GM23338 (cell line): ENCODE data around the gene WDR37. TPM values are rescaled to one million over a fixed set of nuclear protein-coding genes. Genes with fewer than 3 reads are reported as not detected.

Source experiments
- ATAC-seq: fragments of 200-7000 bp; cut with Tn5 transposase; 3 replicates; pipeline ENCODE4 v1.9.1; 2020
- DNase-seq: peaks from one replicate; pipeline ENCODE4 v3.0.0-alpha.2; 2015; ENCODE audit warnings: low spot score
- H2AFZ ChIP-seq: fragments of 200-600 bp; sonication (generic); 2 replicates; pipeline ENCODE4 v1.8.0; 2016; ENCODE audit warnings: antibody characterized with exemption, mild to moderate bottlenecking, moderate library complexity
- H3F3A ChIP-seq: fragments of 200-600 bp; sonication (generic); replicated peaks from 2 replicates; pipeline ENCODE4 v1.8.0; 2017; ENCODE audit warnings: antibody characterized with exemption, mixed run types, low read depth
- H3K27ac ChIP-seq: fragments of 200-600 bp; sonication (generic); 2 replicates; pipeline ENCODE4 v1.6.1; 2016; ENCODE audit warnings: low read depth
- H3K27me3 ChIP-seq: fragments of 200-600 bp; sonication (generic); 2 replicates; pipeline ENCODE4 v1.8.0; 2016; ENCODE audit warnings: mild to moderate bottlenecking, mixed run types, moderate library complexity; ENCODE audit not compliant: insufficient read depth
- H3K36me3 ChIP-seq: fragments of 200-600 bp; sonication (generic); 2 replicates; pipeline ENCODE4 v1.8.0; 2016; ENCODE audit warnings: mild to moderate bottlenecking; ENCODE audit not compliant: insufficient read depth
- H3K4me1 ChIP-seq: fragments of 200-600 bp; sonication (generic); 2 replicates; pipeline ENCODE4 v1.8.0; 2016; ENCODE audit warnings: mild to moderate bottlenecking, moderate library complexity; ENCODE audit not compliant: insufficient read depth
- H3K4me2 ChIP-seq: fragments of 200-600 bp; sonication (generic); 2 replicates; pipeline ENCODE4 v1.7.1; 2017; ENCODE audit warnings: mixed run types
- H3K4me3 ChIP-seq: fragments of 200-600 bp; sonication (generic); 2 replicates; pipeline ENCODE4 v1.6.1; 2016; ENCODE audit warnings: mixed run types
- H3K79me2 ChIP-seq: fragments of 200-600 bp; sonication (generic); replicated peaks from 2 replicates; pipeline ENCODE4 v1.8.0; 2017; ENCODE audit warnings: mild to moderate bottlenecking; ENCODE audit not compliant: insufficient read depth
- H3K9me2 ChIP-seq: fragments of 200-600 bp; sonication (generic); 2 replicates; pipeline ENCODE4 v1.8.0; 2017; ENCODE audit not compliant: insufficient read depth
- H4K20me1 ChIP-seq: fragments of 200-600 bp; sonication (generic); replicated peaks from 2 replicates; pipeline ENCODE4 v1.8.0; 2017; ENCODE audit warnings: mild to moderate bottlenecking; ENCODE audit not compliant: insufficient read depth
- H3K27ac Mint-ChIP-seq: 2 replicates; pipeline ENCODE4 v1.8.0; 2020; ENCODE audit warnings: inconsistent platforms, mild to moderate bottlenecking, moderate library complexity, mixed read lengths
- H3K27me3 Mint-ChIP-seq: 3 replicates; pipeline ENCODE4 v1.8.0; 2022; ENCODE audit warnings: low read depth, mild to moderate bottlenecking, moderate library complexity, mixed read lengths, inconsistent platforms; ENCODE audit not compliant: insufficient read depth, poor library complexity
- H3K36me3 Mint-ChIP-seq: 3 replicates; pipeline ENCODE4 v1.8.0; 2021; ENCODE audit warnings: low read depth, mild to moderate bottlenecking, inconsistent platforms, moderate library complexity, mixed read lengths
- H3K4me1 Mint-ChIP-seq: 3 replicates; pipeline ENCODE4 v1.8.0; 2020; ENCODE audit warnings: mild to moderate bottlenecking, inconsistent platforms, mixed read lengths
- H3K4me3 Mint-ChIP-seq: 3 replicates; pipeline ENCODE4 v1.8.0; 2021; ENCODE audit warnings: moderate library complexity, mild to moderate bottlenecking, inconsistent platforms, mixed read lengths
- H3K9me3 Mint-ChIP-seq: 3 replicates; pipeline ENCODE4 v1.8.0; 2020; ENCODE audit warnings: moderate library complexity, mild to moderate bottlenecking, inconsistent platforms, mixed read lengths
- CREB1 ChIP-seq: fragments of 250-450 bp; sonication (Bioruptor Pico); IDR thresholded peaks from 2 replicates; pipeline ENCODE4 v1.5.0; 2020; ENCODE audit warnings: low read depth, mild to moderate bottlenecking, moderate library complexity
- ETS1 ChIP-seq: IDR thresholded peaks from 2 replicates; pipeline ENCODE4 v1.6.1; 2016; ENCODE audit warnings: antibody characterized with exemption
- EZH2 ChIP-seq: fragments of 200-600 bp; sonication (generic); IDR thresholded peaks from one replicate; pipeline ENCODE4 v1.8.0; 2017; ENCODE audit warnings: antibody characterized with exemption, mild to moderate bottlenecking, low read depth; ENCODE audit not compliant: unreplicated experiment
- EZH2phosphoT487 ChIP-seq: fragments of 200-600 bp; sonication (generic); IDR thresholded peaks from one replicate; pipeline ENCODE4 v1.8.1; 2018; ENCODE audit warnings: antibody characterized with exemption; ENCODE audit not compliant: unreplicated experiment
- JUNB ChIP-seq: IDR thresholded peaks from one replicate; pipeline ENCODE4 v1.6.1; 2016; ENCODE audit warnings: antibody characterized with exemption; ENCODE audit not compliant: unreplicated experiment
- NANOG ChIP-seq: IDR thresholded peaks from 2 replicates; pipeline ENCODE4 v1.6.1; 2016; ENCODE audit warnings: antibody characterized with exemption, borderline replicate concordance
- POLR2AphosphoS5 ChIP-seq: IDR thresholded peaks from 2 replicates; pipeline ENCODE4 v1.6.1; 2016; ENCODE audit warnings: antibody characterized with exemption, low read depth
- STAT1 ChIP-seq: IDR thresholded peaks from one replicate; pipeline ENCODE4 v1.6.1; 2016; ENCODE audit warnings: antibody characterized with exemption; ENCODE audit not compliant: unreplicated experiment
- ZNF114 ChIP-seq: fragments of 250-450 bp; sonication (Bioruptor Pico); IDR thresholded peaks from 2 replicates; pipeline ENCODE4 v1.5.0; 2020; ENCODE audit warnings: mild to moderate bottlenecking, moderate library complexity
- ZNF331 ChIP-seq: fragments of 250-450 bp; sonication (Bioruptor Pico); IDR thresholded peaks from 2 replicates; pipeline ENCODE4 v1.5.0; 2020; ENCODE audit warnings: low read depth, mild to moderate bottlenecking, moderate library complexity
- polyA plus RNA-seq: library from polyadenylated mRNA; unstranded; fragments of >200 nt; fragmentation: Nextera tagmentation; extraction: Ambion mirVana; gene quantifications from 2 replicates; pipeline ENCODE4 v1.2.1, GENCODE V29; 2016
- total RNA-seq: library from RNA; depleted of rRNA; stranded (reverse); fragments of >200 nt; shearing (Covaris generic); gene quantifications from 2 replicates; pipeline ENCODE4 v1.2.3, GENCODE V29; 2014
- TF ChIP-seq, protein P1 (sequence below): fragments of 250-450 bp; sonication (Bioruptor Pico); IDR thresholded peaks from 2 replicates; pipeline ENCODE4 v1.5.0; 2020; ENCODE audit warnings: mild to moderate bottlenecking, moderate library complexity
- TF ChIP-seq, protein P2 (sequence below), 2 experiments: fragments of 200-600 bp in 1 of 2; sonication (generic) in 1 of 2; conservative IDR thresholded peaks; 2 replicates each; pipeline versions ENCODE4 v1.5.1 to v1.6.1; 2016 to 2017; ENCODE audit warnings: antibody characterized with exemption in 2 of 2, low read depth in 2 of 2, mild to moderate bottlenecking in 2 of 2, moderate library complexity in 1 of 2
- TF ChIP-seq, protein P3 (sequence below): IDR thresholded peaks from one replicate; pipeline ENCODE4 v1.6.1; 2018; ENCODE audit warnings: antibody characterized with exemption; ENCODE audit not compliant: unreplicated experiment

WDR37 gene
- total and polyA plus RNA-seq, 2 experiments from 2014 or later: 6.0 to 10.2 TPM

GRCh38 chr10:1025683-1026082, 30.5 kb upstream of the WDR37 start, which contains the start of gene IDI2:
Gene IDI2, minus strand, starts transcription at chr10:1025859. Its CDS starts 1,136 bp downstream, at chr10:1024723.
- Histone ChIP-seq H3K4me2 (no peak within 1 kb of the TSS), H2AFZ (no peak within 1 kb of the TSS), H3K4me3 (no peak within 1 kb of the TSS), H3K27me3 (no peaks in the 10 kb centered on the region), H3K36me3 (no peaks in the 10 kb centered on the region), H3K4me1 (peaks cover 11% of the 10 kb centered on the region; the same call in 1 of the 2 replicates), H4K20me1 (no peaks in the 10 kb centered on the region), H3F3A (0 out of 2 replicates have a peak, but pooled peaks cover 4% of the 10 kb centered on the region), H3K9me2 (no peaks in the 10 kb centered on the region), H3K27ac (no peak within 1 kb of the TSS), H3K79me2 (no peaks in the 10 kb centered on the region)
- Mint-ChIP-seq H3K27ac (no peak within 1 kb of the TSS), H3K36me3 (peaks cover 6% of the 10 kb centered on the region), H3K4me1 (peaks cover 5% of the 10 kb centered on the region; the same call in 1 of the 3 replicates), H3K4me3 (no peak within 1 kb of the TSS), H3K9me3 (no peaks in the 10 kb centered on the region), H3K27me3 (peaks cover 5% of the 10 kb centered on the region)
- ATAC-seq: no peak
- TF ChIP-seq ZNF114 (CRISPR knock-in tag) (no peak), CREB1 (no peak), EZH2 (no peak), JUNB (no peak), EZH2phosphoT487 (no peak), ZNF331 (CRISPR knock-in tag) (no peak), NANOG (no peak), ETS1 (no peak), STAT1 (no peak), POLR2AphosphoS5 (no peak)
- TF ChIP-seq, protein P1, sequence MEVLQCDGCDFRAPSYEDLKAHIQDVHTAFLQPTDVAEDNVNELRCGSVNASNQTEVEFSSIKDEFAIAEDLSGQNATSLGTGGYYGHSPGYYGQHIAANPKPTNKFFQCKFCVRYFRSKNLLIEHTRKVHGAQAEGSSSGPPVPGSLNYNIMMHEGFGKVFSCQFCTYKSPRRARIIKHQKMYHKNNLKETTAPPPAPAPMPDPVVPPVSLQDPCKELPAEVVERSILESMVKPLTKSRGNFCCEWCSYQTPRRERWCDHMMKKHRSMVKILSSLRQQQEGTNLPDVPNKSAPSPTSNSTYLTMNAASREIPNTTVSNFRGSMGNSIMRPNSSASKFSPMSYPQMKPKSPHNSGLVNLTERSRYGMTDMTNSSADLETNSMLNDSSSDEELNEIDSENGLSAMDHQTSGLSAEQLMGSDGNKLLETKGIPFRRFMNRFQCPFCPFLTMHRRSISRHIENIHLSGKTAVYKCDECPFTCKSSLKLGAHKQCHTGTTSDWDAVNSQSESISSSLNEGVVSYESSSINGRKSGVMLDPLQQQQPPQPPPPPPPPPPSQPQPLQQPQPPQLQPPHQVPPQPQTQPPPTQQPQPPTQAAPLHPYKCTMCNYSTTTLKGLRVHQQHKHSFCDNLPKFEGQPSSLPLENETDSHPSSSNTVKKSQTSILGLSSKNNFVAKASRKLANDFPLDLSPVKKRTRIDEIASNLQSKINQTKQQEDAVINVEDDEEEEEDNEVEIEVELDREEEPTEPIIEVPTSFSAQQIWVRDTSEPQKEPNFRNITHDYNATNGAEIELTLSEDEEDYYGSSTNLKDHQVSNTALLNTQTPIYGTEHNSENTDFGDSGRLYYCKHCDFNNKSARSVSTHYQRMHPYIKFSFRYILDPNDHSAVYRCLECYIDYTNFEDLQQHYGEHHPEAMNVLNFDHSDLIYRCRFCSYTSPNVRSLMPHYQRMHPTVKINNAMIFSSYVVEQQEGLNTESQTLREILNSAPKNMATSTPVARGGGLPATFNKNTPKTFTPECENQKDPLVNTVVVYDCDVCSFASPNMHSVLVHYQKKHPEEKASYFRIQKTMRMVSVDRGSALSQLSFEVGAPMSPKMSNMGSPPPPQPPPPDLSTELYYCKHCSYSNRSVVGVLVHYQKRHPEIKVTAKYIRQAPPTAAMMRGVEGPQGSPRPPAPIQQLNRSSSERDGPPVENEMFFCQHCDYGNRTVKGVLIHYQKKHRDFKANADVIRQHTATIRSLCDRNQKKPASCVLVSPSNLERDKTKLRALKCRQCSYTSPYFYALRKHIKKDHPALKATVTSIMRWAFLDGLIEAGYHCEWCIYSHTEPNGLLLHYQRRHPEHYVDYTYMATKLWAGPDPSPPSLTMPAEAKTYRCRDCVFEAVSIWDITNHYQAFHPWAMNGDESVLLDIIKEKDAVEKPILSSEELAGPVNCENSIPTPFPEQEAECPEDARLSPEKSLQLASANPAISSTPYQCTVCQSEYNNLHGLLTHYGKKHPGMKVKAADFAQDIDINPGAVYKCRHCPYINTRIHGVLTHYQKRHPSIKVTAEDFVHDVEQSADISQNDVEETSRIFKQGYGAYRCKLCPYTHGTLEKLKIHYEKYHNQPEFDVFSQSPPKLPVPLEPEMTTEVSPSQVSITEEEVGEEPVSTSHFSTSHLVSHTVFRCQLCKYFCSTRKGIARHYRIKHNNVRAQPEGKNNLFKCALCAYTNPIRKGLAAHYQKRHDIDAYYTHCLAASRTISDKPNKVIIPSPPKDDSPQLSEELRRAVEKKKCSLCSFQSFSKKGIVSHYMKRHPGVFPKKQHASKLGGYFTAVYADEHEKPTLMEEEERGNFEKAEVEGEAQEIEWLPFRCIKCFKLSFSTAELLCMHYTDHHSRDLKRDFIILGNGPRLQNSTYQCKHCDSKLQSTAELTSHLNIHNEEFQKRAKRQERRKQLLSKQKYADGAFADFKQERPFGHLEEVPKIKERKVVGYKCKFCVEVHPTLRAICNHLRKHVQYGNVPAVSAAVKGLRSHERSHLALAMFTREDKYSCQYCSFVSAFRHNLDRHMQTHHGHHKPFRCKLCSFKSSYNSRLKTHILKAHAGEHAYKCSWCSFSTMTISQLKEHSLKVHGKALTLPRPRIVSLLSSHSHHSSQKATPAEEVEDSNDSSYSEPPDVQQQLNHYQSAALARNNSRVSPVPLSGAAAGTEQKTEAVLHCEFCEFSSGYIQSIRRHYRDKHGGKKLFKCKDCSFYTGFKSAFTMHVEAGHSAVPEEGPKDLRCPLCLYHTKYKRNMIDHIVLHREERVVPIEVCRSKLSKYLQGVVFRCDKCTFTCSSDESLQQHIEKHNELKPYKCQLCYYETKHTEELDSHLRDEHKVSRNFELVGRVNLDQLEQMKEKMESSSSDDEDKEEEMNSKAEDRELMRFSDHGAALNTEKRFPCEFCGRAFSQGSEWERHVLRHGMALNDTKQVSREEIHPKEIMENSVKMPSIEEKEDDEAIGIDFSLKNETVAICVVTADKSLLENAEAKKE (CRISPR knock-in tag): no peak
- TF ChIP-seq, protein P2, sequence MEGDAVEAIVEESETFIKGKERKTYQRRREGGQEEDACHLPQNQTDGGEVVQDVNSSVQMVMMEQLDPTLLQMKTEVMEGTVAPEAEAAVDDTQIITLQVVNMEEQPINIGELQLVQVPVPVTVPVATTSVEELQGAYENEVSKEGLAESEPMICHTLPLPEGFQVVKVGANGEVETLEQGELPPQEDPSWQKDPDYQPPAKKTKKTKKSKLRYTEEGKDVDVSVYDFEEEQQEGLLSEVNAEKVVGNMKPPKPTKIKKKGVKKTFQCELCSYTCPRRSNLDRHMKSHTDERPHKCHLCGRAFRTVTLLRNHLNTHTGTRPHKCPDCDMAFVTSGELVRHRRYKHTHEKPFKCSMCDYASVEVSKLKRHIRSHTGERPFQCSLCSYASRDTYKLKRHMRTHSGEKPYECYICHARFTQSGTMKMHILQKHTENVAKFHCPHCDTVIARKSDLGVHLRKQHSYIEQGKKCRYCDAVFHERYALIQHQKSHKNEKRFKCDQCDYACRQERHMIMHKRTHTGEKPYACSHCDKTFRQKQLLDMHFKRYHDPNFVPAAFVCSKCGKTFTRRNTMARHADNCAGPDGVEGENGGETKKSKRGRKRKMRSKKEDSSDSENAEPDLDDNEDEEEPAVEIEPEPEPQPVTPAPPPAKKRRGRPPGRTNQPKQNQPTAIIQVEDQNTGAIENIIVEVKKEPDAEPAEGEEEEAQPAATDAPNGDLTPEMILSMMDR (conservative IDR thresholded peaks at IDR 0.05; ENCODE audit: low read depth in 2 of 2): no peak
- TF ChIP-seq, protein P3, sequence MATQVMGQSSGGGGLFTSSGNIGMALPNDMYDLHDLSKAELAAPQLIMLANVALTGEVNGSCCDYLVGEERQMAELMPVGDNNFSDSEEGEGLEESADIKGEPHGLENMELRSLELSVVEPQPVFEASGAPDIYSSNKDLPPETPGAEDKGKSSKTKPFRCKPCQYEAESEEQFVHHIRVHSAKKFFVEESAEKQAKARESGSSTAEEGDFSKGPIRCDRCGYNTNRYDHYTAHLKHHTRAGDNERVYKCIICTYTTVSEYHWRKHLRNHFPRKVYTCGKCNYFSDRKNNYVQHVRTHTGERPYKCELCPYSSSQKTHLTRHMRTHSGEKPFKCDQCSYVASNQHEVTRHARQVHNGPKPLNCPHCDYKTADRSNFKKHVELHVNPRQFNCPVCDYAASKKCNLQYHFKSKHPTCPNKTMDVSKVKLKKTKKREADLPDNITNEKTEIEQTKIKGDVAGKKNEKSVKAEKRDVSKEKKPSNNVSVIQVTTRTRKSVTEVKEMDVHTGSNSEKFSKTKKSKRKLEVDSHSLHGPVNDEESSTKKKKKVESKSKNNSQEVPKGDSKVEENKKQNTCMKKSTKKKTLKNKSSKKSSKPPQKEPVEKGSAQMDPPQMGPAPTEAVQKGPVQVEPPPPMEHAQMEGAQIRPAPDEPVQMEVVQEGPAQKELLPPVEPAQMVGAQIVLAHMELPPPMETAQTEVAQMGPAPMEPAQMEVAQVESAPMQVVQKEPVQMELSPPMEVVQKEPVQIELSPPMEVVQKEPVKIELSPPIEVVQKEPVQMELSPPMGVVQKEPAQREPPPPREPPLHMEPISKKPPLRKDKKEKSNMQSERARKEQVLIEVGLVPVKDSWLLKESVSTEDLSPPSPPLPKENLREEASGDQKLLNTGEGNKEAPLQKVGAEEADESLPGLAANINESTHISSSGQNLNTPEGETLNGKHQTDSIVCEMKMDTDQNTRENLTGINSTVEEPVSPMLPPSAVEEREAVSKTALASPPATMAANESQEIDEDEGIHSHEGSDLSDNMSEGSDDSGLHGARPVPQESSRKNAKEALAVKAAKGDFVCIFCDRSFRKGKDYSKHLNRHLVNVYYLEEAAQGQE: no peak
- no peak for DNase-seq
